Gastrocnemius medialis (tissue), 4 donors: Measurements from ENCODE around the gene ACAD11.

ENCODE experiments used
- POLR2A ChIP-seq, 2 donors: fragments of 450-650 bp; IDR thresholded peaks; one replicate each; pipeline ENCODE4 v1.6.1; 2017; ENCODE audit warnings: antibody characterized with exemption in 2 of 2, mild to moderate bottlenecking in 2 of 2, moderate library complexity in 2 of 2
- TF ChIP-seq, protein P1 (sequence below), 5 experiments: fragments of 450-650 bp in 3 of 5; fragments of 200-600 bp in 2 of 5; sonication (generic) in 2 of 5; IDR thresholded peaks in 4 of 5; conservative IDR thresholded peaks in 1 of 5; 1 replicate in 4 of 5; 2 replicates in 1 of 5; pipeline ENCODE4 v1.5.1; 2016 to 2019; ENCODE audit warnings: antibody characterized with exemption in 5 of 5, mild to moderate bottlenecking in 3 of 5, moderate library complexity in 3 of 5

GRCh38 chr3:132554437-132554836, 105.2 kb downstream of the ACAD11 start:
- TF ChIP-seq, protein P1, sequence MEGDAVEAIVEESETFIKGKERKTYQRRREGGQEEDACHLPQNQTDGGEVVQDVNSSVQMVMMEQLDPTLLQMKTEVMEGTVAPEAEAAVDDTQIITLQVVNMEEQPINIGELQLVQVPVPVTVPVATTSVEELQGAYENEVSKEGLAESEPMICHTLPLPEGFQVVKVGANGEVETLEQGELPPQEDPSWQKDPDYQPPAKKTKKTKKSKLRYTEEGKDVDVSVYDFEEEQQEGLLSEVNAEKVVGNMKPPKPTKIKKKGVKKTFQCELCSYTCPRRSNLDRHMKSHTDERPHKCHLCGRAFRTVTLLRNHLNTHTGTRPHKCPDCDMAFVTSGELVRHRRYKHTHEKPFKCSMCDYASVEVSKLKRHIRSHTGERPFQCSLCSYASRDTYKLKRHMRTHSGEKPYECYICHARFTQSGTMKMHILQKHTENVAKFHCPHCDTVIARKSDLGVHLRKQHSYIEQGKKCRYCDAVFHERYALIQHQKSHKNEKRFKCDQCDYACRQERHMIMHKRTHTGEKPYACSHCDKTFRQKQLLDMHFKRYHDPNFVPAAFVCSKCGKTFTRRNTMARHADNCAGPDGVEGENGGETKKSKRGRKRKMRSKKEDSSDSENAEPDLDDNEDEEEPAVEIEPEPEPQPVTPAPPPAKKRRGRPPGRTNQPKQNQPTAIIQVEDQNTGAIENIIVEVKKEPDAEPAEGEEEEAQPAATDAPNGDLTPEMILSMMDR (IDR thresholded peaks at IDR 0.05 in 4 of 5, conservative IDR thresholded peaks at IDR 0.05 in 1 of 5) = no peak
- no peak for TF ChIP-seq POLR2A (IDR thresholded peaks at IDR 0.05)
